OCI-LY7 (cell line): ENCODE measurements around the gene CDH12.

Source experiments
- EZH2phosphoT487 ChIP-seq: fragments of 200-600 bp; sonication (generic); IDR thresholded peaks from 2 replicates; pipeline ENCODE4 v1.6.1; 2018; ENCODE audit warnings: low read depth, borderline replicate concordance, mild to moderate bottlenecking, mixed run types, antibody characterized with exemption, low read length, moderate library complexity, mixed read lengths
- TF ChIP-seq, protein P1 (sequence below): fragments of 200-600 bp; sonication (generic); conservative IDR thresholded peaks from 2 replicates; pipeline ENCODE4 v1.5.1; 2014; ENCODE audit warnings: mild to moderate bottlenecking, antibody characterized with exemption, low read length, moderate library complexity, mixed read lengths

DNA sequence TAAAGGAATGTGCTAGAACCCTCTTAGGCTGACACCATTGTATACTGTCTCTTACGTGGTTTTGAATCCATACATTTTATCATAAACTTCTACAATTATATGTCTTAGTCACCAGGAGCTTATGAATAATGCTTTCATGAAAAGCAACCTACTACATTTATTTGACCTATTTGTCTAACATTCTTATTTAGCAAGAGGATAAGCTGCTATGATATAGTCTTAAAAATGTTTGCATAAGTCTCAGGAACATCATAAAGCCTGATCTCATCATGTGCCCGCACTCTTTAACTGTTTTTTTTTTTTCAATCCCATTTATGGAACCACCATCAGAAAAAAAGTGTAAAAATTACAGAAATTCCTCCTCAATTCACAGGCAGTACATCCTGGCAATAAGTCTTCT lies 59.7 kb downstream of the CDH12 start:
- TF ChIP-seq, protein P1, sequence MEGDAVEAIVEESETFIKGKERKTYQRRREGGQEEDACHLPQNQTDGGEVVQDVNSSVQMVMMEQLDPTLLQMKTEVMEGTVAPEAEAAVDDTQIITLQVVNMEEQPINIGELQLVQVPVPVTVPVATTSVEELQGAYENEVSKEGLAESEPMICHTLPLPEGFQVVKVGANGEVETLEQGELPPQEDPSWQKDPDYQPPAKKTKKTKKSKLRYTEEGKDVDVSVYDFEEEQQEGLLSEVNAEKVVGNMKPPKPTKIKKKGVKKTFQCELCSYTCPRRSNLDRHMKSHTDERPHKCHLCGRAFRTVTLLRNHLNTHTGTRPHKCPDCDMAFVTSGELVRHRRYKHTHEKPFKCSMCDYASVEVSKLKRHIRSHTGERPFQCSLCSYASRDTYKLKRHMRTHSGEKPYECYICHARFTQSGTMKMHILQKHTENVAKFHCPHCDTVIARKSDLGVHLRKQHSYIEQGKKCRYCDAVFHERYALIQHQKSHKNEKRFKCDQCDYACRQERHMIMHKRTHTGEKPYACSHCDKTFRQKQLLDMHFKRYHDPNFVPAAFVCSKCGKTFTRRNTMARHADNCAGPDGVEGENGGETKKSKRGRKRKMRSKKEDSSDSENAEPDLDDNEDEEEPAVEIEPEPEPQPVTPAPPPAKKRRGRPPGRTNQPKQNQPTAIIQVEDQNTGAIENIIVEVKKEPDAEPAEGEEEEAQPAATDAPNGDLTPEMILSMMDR: no peak
- TF ChIP-seq EZH2phosphoT487: no peak
